ENCODE measurements around the gene ATP8A2.
"Not testable (repeated sequence)": the region's sequence is repeated elsewhere in the genome, so short reads cannot be mapped to it uniquely, and the experiment has no call there.

ATP8A2 gene

DNA sequence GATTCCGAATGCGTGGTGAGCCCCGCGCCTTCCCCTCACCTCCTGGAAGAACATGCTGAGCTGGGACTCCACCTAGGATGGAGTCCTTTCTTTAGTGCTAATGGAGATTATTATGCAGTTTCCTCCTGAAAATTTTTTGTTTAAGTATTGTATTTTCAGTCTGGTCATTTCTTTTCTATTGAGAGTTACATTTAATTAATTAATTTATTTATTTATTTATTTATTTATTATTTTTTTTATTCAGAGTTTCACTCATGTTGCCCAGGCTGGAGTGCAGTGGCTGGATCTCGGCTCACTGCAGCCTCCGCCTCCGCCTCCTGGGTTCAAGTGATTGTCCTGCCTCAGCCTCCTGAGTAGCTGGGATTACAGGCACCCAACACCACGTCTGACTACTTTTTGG is 400.8 kb downstream of the ATP8A2 start:
- not testable (repeated sequence) for DNase-seq

DNA sequence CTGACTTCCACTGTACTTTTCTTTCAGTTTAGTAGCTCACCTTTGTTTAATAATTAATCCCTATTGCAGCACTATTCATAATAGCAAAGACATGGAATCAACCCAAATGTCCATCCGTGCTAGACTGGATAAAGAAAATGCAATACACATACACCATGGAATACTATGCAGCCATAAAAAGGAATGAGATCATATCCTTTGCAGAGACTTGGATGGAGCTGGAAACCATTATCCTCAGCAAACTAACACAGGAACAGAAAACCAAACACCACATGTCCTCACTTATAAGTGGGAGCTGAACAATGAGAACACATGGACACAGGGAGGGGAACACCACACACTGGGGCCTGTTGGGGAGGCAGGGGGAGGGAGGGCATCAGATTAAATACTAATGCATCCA is 402.3 kb downstream of the ATP8A2 start:
- not testable (repeated sequence) for DNase-seq

DNA sequence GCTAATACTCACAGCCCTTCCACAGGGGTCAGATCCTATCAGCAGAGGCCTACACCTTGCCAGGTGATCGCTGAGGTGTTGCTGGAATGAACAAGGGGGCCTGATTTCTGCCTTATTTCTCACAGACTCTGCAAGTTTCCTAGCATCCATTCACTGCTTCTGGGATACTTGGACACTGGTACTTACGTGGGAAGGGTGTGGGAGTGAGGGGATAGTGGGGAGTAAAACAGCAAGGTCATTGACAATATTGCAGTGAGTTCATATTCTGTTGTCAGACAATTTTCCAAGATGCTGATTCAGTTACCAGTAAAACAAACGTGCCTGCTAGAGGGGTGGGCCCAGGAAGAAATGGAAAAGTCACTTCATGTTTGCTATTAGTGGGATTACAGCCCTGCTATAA is 403.5 kb downstream of the ATP8A2 start:
- DNase-seq = no peak

DNA sequence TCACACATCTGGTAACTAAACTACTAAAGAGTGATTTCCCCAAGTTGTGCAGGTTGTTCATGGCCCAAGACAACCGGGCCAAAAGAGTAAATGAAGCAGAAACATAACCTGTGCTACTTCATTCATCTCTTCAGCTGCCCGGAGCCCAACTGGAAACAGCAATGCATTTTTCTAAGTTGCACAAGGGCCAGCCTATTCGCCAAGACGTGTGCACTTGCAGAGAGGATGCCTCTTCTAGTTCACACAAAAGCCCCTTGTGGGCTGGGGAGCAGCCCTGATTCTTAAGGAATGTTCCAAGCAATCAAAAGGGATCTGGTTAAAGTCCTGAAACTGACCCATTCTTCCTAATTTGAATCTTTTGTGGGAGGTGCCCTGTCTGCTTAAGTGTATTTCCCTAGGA is 404.2 kb downstream of the ATP8A2 start:
- no peak for DNase-seq

DNA sequence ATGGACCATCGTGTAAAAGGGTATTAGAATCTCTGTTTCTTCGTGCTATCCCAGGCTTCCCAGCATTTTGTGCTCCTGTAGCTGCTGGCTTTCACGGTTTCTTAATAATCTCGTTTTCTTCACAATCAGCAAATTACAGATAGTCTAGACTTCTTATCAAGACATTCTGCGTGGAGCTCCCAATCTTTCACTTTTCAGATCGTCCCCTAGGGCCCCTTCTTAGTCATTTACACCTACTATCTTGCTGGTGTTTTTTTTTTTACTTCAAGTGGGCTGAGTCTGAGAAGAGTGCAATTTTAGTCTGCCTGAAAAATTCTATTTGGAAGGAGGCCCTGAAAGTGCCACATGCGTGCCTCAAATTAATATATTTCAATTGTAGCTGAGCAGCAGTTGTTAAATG is 404.9 kb downstream of the ATP8A2 start:
- DNase-seq = no peak

DNA sequence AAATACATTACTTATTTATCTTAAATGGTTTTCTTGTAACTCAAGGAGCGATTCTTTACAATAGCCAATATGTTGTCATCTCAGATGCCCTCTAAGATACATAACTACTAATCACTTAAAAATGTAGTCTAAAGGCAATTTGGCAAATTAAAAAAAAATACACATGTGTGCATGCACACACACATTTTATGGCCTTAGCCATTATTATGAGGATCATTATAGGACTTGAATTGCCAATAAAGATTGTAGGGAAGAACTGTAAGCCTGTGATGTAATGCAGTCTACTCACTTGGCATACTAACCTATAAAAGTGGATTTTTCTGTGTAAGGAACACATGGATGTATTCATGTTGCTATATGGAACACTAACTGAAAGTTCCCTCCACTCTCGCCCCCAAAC is 405.7 kb downstream of the ATP8A2 start:
- no peak for DNase-seq

DNA sequence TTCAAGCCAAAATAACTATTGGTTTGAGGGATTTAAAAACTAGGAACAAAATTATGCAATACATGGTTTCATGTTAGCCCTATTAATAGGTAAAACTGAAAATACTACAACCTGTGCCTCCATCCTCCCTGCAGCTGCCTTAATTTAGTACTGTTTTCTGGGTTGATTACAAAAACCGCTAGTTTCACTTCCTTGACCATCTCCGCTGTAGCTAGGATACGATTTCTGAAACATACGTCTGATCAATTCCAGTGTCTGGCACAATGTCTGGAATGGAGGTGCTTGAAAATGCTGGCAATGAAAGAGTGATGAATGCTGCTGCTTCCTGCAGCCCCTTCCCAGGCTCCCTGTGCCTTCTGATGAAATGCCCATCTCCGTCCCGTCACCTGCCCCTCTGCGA is 406.6 kb downstream of the ATP8A2 start:
- DNase-seq = no peak

DNA sequence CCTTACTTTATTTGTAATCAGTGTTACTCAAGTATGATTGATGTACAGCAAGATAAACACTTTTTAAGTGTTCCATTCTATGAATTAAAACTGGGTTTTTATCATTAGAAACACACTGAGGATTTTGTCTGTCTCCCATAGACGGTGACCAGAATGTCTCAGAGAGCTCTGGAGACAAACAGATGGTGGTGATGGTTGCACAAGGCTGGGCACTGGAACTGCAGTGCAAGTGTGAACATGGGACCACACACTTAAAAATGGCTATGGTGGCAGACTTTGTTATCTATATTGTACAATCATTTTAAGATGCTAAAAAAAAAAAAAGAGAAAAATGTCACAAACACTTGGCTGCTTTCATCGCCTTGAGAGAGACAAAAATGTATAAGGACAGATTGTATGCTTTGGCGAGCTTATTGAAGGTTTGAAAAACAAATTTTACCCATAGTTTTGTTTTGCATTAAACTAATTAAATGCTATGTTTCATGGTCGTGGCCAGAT is 407.1 kb downstream of the ATP8A2 start:
- no peak for DNase-seq

DNA sequence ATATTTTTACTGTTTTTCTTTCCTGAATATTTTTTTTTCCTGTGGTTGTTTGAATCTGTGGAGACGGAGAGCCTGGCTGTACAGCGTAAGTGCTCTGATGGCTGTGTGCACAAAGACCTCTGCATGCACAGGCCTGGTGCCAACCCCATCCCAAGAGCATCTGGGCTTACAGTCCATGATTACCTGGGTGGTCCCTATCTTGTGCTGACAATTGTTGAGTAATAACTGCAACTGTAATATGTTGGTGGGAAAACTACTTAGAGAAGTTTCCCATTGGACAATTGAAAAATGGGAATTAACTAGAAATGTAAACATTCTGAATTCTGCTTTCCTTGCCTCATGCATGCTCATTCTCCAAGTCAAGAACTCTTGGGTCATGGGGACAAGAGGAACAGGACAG is 411.3 kb downstream of the ATP8A2 start:
- no peak for DNase-seq

DNA sequence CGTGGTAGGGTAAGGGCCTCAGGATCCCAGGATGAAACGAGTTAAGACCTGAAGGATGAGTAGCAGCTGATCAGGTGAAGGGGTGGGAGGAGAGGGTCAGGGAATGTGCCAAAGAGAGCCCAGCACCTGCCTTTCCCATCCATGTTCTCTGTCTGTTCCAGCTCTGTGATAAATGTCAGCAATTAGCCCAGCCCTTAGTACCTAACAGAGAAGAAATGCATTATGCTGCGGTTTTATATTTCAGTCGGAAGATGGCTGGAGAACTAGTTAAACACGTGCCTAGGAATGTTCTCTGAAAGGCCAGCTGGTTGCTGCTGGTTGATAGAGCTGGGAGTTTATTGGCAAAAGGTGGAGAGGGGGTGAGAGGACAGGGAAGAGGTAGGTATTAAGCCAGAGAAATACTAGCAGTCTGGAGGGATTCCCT is 411.8 kb downstream of the ATP8A2 start:
- no peak for DNase-seq

DNA sequence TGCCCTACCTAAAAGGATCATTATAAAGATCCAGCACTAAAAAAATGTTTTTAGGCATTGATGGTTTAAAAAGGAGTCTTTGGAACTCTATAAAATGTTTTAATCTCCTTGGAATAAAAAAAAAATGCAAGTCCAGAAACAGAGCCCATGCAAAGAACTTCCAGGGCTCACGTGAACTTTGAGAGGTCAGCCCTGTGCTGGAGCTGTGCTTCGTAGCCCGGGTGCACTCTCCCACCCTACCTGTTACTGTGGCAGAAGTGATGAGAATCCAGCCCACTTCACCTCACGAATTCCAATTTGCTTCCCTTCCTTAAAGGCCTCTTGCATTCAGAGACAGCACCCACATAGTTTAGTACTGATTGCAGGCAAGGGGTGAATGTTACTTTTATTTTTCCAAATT is 412.3 kb downstream of the ATP8A2 start:
- DNase-seq = no peak

DNA sequence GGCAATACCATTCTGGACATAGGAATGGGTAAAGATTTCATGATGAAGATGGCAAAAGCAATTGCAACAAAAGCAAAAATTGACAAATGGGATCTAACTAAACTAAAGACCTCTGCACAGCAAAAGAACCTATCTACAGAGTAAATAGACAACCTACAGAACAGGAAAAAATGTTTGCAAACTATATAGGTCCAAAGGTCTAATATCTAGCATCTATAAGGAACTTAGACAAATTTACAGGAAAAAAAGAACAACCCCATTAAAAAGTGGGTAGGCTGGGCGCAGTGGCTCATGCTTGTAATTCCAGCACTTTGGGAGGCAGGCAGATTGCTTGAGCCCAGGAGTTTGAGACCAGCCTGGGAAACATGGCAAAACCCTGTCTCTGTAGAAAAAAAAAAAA is 418.4 kb downstream of the ATP8A2 start:
- DNase-seq = not testable (repeated sequence)

DNA sequence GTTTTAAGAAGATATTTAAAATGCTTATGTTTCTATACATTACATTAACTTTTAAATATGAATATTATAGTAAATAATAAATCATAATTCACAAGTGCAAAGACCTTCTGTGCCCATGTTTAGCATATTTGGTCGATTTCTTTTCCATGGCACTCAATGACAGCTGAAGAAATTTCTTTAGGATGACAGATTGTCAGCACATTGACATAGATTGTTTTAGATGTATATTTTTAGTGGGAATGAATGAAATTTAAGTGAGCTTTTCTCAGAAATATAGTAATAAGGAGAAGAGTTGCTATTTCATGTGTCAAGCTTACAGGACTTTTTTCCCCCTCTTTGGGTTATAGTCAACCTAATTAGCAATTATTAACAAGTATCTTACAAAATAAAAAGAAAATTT is 423.5 kb downstream of the ATP8A2 start:
- DNase-seq = no peak

DNA sequence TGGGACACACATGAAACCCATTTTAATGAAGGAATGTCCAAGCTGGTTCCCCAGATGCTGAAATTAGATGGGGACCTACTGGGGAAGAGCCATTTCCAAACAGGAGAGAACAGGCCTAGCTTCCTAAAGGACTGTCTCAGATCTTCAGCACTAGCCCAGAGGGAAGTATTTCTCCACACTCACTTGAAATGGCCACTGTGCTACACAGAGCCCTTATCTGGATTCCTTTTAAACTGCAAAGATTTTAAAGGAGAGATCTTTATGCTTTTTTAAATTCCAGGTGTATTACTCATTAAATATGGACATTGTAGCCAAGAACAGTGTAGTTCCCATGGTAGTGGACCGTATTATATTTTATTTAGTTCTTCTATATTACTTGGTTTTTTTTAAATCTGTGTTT is 424.7 kb downstream of the ATP8A2 start:
- no peak for DNase-seq

DNA sequence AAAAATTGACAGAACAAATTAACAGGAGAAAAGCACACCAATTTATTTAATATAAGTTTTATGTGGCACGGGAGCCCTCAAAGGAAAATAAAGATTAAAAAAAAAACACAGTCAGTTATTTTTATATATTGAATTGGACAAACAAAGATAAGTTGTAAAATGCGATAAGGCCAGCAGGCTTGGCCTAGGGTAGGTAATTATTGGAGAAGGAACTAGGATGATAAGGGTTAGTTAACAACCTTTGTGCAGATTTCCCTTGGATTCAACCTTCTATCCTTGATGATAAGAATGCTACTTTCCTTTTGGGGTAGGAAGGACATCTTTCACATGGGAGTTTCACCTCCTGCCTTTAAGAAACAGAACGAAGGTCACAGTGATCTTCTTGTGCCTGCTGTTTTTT is 427.2 kb downstream of the ATP8A2 start:
- no peak for DNase-seq

DNA sequence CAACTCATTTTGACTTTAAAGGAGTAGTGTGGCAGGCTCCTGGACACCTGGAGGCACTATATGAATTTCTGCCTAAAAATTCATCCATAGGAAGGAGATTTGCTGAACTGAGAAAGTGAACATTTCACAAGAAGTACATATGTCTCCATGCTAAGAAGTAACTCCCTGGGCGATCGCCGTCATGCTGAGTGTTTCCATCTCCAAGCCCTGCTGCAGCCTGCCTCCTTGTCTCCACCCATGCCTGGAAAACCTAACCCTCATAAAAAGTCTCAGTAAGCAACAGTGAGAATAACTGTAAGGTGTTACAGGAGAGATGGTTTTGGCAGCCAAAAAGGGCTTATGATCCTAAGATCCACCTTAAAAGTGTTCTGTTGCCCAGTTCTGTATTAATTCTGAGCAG is 428.7 kb downstream of the ATP8A2 start:
- no peak for DNase-seq

DNA sequence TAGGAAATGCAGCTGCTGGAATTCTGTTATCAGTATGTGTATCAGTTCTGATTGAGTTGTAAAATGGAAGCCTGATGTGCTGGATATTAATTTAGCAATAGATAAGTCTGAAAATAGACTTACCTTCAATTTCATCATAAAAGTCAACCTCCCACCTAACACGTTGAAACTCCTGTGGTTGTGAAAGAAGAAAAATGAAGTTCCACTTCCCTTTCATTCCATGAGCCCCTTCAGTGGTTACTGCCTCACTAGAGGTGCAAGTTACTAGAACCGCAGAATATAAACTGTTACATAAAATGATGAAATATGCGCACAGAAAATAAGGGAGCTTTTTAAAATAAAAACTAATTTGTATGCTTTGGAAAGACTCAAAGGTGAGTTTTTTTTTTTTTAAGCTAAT is 430.8 kb downstream of the ATP8A2 start:
- no peak for DNase-seq

DNA sequence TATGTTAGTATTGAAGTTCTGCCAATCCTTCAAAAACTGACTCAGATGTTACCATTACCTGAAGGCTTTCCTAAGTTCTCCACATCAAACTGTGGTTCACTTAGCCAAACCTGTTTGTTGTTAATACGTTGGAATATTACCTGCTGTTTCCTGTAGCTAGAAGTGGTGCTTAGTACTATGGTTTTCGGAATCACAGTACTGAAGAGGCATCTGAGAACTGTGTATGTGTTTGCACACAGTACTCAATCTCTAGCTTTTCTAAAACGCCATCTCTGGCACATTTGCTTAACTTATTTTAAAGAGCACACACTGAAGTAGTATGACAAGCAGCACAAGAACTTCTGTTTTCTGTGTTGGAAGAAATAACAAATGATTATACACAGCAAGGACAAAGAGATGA is 431.9 kb downstream of the ATP8A2 start:
- no peak for DNase-seq

DNA sequence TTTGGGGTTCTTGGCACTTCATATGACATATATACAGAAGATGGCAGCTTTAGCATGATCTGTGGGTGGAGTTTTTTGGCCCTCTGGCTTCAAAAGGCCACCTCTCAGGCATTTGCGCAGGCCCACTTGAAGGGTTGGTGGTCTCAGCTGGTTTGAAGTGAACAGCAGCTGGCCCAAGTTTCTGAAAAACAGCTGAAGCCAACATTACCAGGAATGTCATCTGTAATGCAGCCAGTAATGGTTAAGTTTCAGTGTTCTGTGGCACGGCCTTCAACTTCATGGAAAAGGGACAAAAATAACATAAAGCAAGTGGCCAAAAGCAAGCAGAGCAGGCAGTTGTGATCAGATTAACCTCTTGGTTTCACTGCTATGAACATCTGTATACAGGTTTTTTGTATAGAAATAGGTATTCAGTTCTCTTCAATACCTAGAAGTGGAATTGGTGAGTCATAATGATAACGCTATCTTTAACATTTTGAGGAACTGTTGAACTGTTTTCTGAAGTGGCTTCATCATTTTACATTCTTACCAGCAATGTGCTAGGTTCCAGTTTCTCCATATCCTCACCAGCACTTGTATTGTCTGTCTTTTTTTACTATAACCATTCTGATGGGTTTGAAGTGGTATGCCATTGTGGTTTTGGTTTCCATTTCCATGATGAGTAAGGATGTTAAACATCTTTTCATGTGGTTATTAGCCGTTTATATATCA is 434.6 kb downstream of the ATP8A2 start:
- DNase-seq = no peak

DNA sequence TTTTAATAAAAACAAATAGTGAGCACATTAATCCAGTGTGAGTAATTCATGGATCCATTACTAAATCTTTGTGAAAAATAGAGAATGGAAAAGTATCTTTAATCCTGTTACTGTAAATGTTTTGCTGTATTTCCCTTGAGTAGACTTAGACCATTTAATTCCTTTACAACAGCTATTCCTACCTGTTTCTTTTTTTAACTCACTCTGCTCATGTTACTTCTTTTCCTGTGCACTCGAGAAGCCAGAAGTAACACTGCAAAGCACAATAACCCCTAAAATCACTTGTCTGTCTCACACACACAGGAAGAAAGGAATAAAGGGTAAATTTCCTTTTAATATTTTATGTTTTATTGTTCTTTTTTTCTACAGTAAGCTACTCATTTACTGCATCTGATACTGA is 435.8 kb downstream of the ATP8A2 start:
- DNase-seq = no peak

DNA sequence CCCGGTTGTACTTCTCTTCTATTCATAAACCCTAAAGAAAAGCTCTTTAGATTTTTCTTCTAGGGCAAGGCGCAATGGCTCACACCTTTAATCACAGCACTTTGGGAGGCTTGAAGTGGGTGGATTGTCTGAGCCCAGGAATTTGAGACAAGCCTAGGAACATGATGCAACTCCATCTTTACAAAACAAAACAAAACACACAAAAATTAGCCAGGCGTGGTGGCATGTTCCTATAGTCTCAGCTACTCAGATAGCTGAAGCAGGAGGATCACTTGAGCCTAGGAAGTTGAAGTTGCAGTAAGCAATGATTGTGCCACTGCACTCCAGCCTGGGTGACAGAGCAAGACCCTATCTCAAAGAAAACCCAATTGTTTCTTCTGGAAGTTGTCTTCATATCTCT is 439.7 kb downstream of the ATP8A2 start:
- DNase-seq = no peak

DNA sequence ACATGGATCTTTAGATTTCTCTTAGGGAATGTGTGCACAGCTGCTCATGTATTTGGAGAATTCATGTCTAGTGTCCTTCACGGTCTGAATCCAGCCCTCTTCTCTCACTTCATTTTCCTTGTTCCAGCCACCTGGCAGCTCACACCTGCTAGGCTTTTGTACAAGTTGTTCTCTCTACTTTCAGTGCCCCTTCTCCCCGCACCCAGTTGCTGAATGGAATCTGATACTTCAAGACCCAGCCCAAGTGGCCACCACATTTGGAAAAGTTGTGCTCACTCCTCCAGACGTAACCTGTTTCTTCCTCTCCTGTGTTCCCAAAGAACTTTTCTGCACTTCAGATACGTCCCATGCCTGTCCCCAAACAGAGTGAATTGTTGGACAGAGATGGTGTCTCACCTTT is 444.5 kb downstream of the ATP8A2 start:
- DNase-seq = no peak

DNA sequence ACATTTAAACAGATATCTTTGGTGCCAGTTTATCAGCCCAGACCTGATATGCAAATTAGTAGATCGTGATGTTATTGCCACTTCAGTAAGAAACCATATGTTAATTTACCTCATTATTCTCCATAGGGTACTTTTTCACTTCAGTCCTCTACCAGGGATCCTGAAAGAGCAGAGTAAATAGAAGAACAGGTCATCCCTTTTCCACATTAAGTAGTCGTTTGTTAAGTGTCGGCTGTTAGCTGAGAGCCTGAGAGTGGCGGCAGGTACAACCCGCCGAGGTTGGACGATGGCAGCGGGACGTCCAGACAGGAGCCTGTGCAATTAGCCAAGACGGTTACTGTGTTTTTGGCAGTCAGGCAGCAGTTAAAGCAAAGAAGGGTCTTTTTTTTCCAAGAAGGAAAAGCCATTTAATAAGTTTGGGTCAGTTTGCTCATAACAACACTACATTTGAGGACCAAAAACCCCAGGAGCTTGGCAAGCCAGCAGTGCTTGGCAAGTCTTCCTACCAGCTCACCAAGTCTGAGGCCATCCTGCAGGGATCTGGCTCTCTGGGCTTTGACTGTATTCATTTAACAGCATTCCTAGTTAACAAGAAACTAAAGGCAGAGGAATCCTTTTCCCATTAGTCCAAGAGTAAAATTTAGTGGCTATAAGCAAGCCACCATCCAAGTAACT is 448.2 kb downstream of the ATP8A2 start:
- no peak for DNase-seq

DNA sequence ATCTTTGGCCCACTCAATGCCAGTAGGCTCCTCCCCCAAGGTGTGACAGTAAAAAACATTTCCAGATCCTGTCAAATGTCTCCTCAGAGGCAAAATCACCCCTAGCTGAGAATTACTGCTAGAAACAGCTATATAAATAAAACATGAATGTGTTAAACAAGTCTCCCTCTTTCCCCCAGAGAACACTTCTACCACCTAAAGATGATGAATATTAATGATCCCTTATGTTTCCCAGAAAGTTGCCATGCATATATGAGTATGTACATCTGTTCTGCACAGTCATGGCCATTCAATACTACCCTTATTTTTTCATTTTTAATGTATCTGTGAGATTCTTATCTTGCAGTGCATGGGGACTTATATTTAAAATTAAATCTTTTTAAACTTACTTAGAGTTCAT is 450.0 kb downstream of the ATP8A2 start:
- no peak for DNase-seq

DNA sequence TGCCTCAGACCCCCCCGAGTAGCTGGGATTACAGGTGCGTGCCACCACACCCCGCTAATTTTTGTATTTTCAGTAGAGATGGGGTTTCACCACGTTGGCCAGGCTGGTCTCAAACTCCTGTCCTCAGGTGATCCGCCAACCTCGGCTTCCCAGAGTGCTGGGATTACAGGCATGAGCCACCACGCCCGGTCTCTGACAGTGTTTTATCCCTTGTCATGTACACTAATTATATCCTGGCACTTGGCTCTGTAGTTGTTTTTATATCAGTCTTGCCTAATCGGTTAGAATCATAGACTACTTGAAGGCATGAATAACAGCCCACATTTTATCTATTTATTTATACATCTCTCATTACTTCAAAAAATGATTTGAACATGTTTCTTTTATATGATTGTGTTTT is 455.4 kb downstream of the ATP8A2 start:
- DNase-seq = not testable (repeated sequence)
